DMS153 treated with DMSO at 0.1 percent for 48 hours (cell line): ENCODE results near the gene COTL1.
"Not testable (repeated sequence)": the region's sequence is repeated elsewhere in the genome, so short reads cannot be mapped to it uniquely, and the experiment has no call there.

Source experiments
- DNase-seq: peaks from one replicate; lab custom pipeline; 2025; ENCODE audit not compliant: unreplicated experiment; lab: John Stamatoyannopoulos, UW

Gene COTL1

DNA sequence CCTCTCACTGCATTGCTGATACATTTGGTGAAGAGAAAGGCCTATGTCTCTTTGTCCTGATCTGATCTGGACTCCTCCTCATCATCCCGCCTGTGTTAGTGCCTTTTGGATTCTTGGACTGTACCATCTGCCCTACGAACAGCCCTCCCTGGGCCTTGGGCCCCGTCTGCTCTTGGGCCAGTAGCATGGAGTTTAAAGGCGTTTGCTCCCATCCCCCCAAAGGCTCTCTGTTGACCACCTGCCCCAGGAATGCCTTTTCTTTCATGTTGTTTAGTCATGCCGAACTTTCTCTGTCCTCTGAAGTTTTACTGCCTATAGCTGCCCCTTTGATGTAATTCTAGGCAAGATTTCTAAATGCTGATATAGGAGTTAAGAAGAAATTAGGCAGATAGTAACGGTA lies 82.5 kb downstream of the COTL1 start:
- no peak for DNase-seq

GRCh38 chr16:84534815-84535214 lies 83.1 kb downstream of the COTL1 start:
- DNase-seq, result no peak

DNA sequence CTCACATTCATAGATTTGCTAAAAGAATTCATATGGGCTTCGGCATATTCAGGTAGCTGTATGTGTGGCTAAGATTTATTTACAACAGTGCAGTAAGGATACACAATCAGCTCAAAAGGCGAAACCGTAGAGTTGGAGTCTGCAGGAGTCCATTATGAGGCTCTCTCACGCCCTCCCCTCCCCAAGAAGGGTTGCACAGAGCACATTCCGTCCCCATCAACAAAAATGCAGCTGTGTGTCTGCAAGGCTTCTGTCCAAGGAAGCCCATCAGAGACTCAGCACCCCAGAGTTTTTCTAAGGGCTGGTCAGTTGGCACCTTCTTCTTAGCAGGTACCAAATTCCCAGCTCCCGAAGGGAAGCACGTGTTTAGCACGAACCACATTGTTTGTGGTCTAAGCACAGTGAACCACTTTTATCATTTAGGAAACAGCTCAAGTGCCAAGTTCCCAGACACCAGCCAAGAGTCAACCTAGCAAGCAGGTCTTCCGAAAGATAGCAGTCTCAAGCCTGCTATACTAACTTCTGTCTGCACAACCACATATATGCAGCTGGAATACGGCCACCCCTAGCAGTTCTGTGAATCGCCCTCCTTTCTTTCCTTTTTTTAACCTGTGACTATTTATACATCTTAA lies 84.9 kb downstream of the COTL1 start:
- DNase-seq, result no peak

GRCh38 chr16:84532291-84532724 lies 85.6 kb downstream of the COTL1 start:
- DNase-seq, result no peak

DNA sequence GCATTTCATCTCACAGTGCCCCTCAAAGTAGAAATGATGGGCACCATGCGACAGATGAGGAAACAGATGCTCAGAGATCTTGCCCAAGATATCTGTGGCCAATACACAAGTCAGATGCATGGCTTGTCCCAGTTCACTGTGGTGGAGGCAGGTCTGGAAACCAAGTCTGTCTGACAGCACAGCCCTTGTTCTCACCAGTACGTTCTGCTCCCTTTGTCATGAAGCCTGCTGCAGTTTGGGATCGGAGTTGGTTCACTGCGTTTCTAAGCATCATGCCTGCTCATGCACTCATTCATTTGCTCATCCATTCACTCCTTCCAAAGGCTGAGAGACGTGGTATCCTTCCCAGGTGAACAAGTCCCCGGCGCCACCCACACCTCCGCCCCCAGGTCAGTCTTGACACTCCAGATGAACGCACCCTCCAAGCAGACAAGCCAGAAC lies 86.2 kb downstream of the COTL1 start:
- DNase-seq, result no peak

- DNase-seq, result no peak
These were observed 87.3 kb downstream of the COTL1 start for GRCh38 chr16:84530590-84530989.

- no peak for DNase-seq
These were observed 88.3 kb downstream of the COTL1 start for GRCh38 chr16:84529607-84530006.

- no peak for DNase-seq
These were observed 89.6 kb downstream of the COTL1 start for GRCh38 chr16:84528322-84528721.

DNA sequence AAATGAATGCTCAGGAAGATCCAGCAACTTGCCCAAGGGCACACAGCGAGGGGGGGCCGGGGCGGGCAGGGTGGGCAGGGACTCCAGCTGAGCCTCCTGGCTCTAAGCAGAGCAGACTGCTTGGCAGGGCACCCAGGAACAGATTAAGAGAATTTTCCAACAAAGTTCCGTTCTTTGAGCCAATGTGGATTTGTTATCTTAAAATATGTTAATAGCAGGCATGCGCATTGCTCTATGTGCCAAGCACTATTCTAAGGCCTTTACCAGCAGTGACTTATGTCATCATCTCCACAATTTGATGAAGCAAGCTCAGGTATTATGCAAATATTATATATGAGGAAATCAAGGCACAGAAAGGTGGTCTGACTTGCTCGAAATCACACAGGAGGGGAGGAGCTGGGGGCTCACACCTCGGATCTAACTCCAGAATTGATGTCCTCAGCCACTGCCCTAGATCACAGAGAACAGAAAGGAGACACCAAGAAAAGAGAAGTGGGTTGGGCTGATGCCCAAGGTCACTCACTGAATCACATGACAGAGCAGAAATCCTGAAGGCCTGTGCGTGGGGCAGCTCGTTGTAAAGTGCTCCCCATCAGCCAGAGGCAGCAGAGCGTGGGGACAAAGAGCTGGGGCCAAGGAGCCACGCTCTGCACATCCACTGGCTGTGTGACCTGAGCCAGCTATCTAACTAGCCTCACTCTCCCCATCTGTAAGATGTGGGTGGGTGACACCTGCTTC lies 90.2 kb downstream of the COTL1 start:
- no peak for DNase-seq

- no peak for DNase-seq
These were observed 90.9 kb downstream of the COTL1 start for GRCh38 chr16:84526794-84527531.

GRCh38 chr16:84524941-84525581 lies 92.8 kb downstream of the COTL1 start:
- not testable (repeated sequence) for DNase-seq

- no peak for DNase-seq
These were observed 93.4 kb downstream of the COTL1 start for GRCh38 chr16:84524346-84524920.

DNA sequence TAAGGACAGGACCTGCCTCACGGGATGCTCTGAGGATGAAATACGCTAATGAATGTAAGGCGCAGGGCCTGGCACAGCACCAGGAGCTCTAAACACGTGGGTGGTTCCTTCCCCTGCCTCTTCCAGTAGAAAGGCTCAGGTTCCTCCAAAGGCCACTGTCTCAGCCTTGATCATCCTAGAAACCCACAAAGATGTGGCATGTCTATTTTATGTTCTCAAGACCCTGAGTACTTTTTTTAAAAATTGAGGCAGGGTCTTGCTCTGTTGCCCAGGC lies 96.4 kb downstream of the COTL1 start:
- no peak for DNase-seq

DNA sequence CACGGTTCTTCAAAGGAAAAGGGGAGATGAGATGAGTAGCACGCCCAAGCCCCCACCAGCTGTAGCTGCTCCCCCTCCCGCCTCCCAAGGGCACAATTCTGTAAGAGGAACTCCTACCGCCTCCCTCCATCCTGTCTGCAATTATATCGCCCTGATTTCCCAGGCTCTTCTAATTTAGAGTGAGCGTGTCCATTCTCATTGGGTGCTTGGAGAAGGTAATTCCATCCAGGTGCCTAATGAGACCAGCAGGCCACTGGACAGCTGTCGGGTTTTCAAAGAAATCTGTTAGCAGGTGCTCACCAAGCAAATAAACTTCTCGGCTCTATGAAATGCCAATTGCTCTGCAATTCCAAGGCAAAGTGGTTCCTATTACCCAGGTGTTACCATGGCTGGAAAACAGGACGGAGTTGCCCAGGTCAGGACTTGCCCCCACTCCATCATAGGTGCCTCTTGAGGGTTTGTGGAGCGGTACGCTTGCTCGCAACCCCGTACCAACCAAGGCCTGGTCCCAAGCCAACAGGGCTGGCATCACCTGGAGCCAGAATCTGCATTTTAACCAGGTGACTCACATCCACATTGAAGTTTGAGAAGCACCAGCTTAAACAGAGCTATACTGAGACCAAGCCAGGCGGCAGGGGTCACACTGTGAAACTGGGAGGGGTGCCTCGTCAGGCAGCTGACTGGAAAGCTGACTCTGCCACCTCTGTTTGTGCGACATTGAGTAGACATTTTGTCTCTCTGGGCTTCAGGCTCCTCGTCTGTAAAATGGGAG lies 97.0 kb downstream of the COTL1 start:
- peak; percentile 99 for DNase-seq

DNA sequence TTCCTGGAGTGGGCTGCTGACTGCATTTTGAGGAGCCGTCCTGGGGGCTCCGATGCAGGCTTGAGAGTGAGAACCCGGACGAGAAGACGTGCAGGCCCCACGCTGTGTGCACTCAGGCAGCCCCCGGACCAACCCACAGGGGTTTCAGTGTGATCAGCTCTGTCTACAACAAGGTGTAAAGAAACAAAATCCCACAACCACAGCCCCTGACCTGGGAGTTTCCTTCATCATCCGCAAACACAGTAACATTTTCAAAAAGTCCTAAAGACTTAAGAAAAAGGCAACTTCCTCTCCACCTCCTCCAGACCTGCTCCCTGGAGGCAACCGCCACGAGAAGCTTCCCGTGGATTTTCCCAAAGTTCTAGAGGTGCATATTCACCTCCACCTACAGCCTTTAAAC lies 98.0 kb downstream of the COTL1 start:
- DNase-seq, result no peak

GRCh38 chr16:84518804-84519341 lies 99.0 kb downstream of the COTL1 start:
- DNase-seq, result peak; percentile 75

GRCh38 chr16:84518220-84518619 lies 99.7 kb downstream of the COTL1 start:
- DNase-seq, result not testable (repeated sequence)

DNA sequence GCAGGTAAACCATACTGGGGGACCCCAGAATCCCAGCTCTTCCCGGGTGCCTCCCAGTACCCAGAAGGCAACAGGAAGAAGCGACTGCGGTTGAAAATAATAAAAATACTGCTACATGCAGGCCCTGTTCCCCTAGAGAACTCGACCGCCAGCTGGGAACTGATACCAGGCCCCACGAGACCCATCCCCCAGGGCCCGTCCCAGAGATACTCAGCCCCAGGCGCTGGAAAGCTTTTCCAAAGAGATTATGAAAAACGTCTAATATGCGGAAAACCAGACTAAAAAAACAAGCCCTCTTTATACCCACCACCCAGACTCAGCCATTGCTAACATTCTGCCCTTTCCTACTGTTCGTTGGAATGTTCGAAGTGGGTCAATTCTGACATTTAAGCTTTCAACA lies 100.5 kb downstream of the COTL1 start:
- no peak for DNase-seq
